ENCODE results near the gene ARHGAP6. TPM values are rescaled to one million over a fixed set of nuclear protein-coding genes. Genes with fewer than 3 reads are reported as not detected.

The ARHGAP6 gene
- total RNA-seq, 1 experiment from 2014 or later: 0.10 TPM

DNA sequence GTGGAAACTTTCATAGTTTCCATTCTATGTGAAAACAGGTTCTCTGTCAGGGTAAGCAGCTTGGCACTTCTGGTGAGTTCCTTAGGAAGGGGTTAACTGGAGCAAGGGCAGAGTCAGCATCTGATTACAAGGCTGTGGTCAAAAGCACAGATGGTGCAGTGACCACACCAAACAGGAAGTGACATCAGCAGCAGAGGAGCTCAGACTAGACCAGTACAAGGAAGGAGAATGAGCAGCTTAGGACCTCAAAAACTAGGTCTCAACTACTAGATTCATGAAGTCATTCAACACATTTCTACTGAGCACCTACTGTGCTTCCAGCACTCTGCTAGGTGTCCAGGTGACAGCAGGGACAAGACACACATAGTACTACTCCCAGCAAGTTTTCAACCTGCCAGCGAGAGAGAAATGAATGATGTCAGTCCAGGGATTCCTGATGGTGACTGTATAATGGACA is 242.3 kb downstream of the ARHGAP6 start:
- RAD21 ChIA-PET (ENCODE audit: low non-redundant PET in 1 of 2, low total read pairs in 2 of 2, uncharacterized antibody in 2 of 2, unreplicated experiment in 2 of 2): no interaction called here
- no peak for DNase-seq (ENCODE audit: low read depth, low spot score)
- CTCF ChIA-PET: no interaction called here
- no peaks in the 10 kb centered on the region for H3K79me2 ChIP-seq (ENCODE audit: insufficient read depth, low read length)
- POLR2A ChIA-PET: no interaction called here
- H3K4me1 ChIP-seq (ENCODE audit: control insufficient read depth in 1 of 2, insufficient read depth in 2 of 2, low read length in 2 of 2): no peaks in the 10 kb centered on the region
- ATAC-seq: no peak
- no peaks in the 10 kb centered on the region; the same call in 1 of the 2 replicates for H3K27me3 ChIP-seq (ENCODE audit: insufficient read depth, low read length)
- H3K9me3 ChIP-seq (ENCODE audit: control insufficient read depth in 1 of 2, insufficient read depth in 1 of 2, low read depth in 1 of 2, low read length in 2 of 2): no peaks in the 10 kb centered on the region
- H3K9ac ChIP-seq (ENCODE audit: low read length): no peak overlapping the region
- intact Hi-C loops (cut with micrococcal nuclease): no loop called here
- H3K27ac ChIP-seq (ENCODE audit: low read depth, low read length): no peak overlapping the region
- no peaks in the 10 kb centered on the region for H4K20me1 ChIP-seq (ENCODE audit: insufficient read depth)
- no peak overlapping the region for H3K4me2 ChIP-seq (ENCODE audit: low read length)
- no peak for TF ChIP-seq RAD21 (IDR thresholded peaks at IDR 0.05; ENCODE audit: low read depth)
- TF ChIP-seq ZBTB33 (IDR thresholded peaks at IDR 0.05; ENCODE audit: extremely low read depth, insufficient replicate concordance, low read length): no peak
- no peak for TF ChIP-seq MAX (IDR thresholded peaks at IDR 0.05)
- TF ChIP-seq ZNF274 (IDR thresholded peaks at IDR 0.05; ENCODE audit: low read depth, low read length): no peak
- TF ChIP-seq YY1 (IDR thresholded peaks at IDR 0.05; ENCODE audit: extremely low read depth, insufficient replicate concordance, low read depth, low read length): no peak
- TF ChIP-seq REST (IDR thresholded peaks at IDR 0.05; ENCODE audit: low read depth): no peak
- TF ChIP-seq TCF7L2 (IDR thresholded peaks at IDR 0.05; ENCODE audit: borderline replicate concordance, extremely low read depth, insufficient read depth, insufficient read length): no peak
- no peak for TF ChIP-seq ATF3 (IDR thresholded peaks at IDR 0.05)
- TF ChIP-seq EZH2 (IDR thresholded peaks at IDR 0.05): no peak
- TF ChIP-seq EZH2phosphoT487 (IDR thresholded peaks at IDR 0.05; ENCODE audit: borderline replicate concordance): no peak
- no peak for TF ChIP-seq SRF (IDR thresholded peaks at IDR 0.05; ENCODE audit: low read depth)
- no peak for TF ChIP-seq SIN3A (IDR thresholded peaks at IDR 0.05; ENCODE audit: low read depth)
- no peak overlapping the region for H2AFZ ChIP-seq (ENCODE audit: low read depth, low read length, poor library complexity, severe bottlenecking)
- no peaks in the 10 kb centered on the region for H3K36me3 ChIP-seq (ENCODE audit: control insufficient read depth in 1 of 2, insufficient read depth in 2 of 2, low read length in 2 of 2)
- BruUV-seq (replicated peaks): no TSS peak
- no peak overlapping the region for H3K4me3 ChIP-seq (replicated peaks in 1 of 2; ENCODE audit: low read depth in 1 of 2, low read length in 2 of 2)
- no peaks in the 10 kb centered on the region for H3K9me2 ChIP-seq (ENCODE audit: insufficient read depth)

All from HCT116 (cell line).